WI38 (cell line): ENCODE results near the gene C15orf40.
A peak's percentile ranks its signal among the peaks of the same experiment; 100 is the strongest.

ENCODE experiments used
- H3K4me3 ChIP-seq: 2 replicates; pipeline ENCODE4 v1.5.1; 2011; ENCODE audit warnings: low read depth, mild to moderate bottlenecking, control low read depth, low read length
- CTCF ChIP-seq: IDR thresholded peaks from 2 replicates; pipeline ENCODE4 v1.5.1; 2012; ENCODE audit warnings: low read depth, mild to moderate bottlenecking, control low read depth, low read length

The C15orf40 gene

DNA sequence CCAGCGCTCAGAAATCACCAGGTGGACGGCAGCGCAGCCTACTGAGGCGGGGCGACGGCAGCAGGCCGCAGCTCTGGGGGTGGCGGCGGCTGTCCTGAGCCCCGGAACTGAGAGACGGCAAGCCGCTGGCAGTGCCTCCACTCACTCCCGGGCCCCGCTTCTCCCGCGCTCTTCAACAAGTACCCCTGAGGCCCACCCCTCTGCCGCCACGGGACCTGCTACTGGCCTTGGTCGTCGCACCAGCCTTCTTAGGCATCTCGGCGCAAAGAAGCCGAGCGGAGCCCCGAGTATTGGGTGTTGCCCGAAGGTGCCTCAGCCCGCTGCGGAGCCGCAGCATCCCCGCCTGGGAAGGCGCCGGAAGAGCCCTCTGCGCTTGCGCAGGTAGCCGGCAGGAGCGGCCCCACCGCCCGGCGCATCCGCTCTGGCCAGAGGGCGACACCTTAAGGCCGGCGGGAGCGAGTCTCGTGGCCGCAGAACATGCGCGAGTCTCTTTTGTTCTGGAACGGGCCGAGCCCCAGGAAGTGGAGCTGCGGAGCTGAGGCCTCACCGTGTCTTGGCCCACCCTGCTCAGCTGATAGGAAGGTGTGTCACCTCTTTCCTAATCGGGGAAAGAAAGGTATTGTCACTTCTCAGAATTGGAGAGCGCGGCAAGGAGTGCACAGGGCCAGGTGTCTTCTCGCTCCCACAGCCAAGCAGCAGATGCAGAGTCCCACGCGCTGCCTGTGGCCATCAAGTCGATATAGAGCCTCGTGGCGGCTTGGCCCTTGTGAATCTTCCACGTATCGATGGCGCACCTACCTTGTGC is at the start of gene C15orf40:
Gene C15orf40, minus strand, starts transcription at position 369 of the 805 bp plus-strand sequence. Its CDS starts 32 bp downstream, at position 337.
- TF ChIP-seq CTCF, result peak; percentile 45; the same call in 1 of the 2 replicates
- H3K4me3 ChIP-seq, result peak within 1 kb of the TSS; percentile 99

GRCh38 chr15:83057696-83058376 is 46.4 kb upstream of the C15orf40 start:
- H3K4me3 ChIP-seq, result no peak overlapping the region
- no peak for TF ChIP-seq CTCF

DNA sequence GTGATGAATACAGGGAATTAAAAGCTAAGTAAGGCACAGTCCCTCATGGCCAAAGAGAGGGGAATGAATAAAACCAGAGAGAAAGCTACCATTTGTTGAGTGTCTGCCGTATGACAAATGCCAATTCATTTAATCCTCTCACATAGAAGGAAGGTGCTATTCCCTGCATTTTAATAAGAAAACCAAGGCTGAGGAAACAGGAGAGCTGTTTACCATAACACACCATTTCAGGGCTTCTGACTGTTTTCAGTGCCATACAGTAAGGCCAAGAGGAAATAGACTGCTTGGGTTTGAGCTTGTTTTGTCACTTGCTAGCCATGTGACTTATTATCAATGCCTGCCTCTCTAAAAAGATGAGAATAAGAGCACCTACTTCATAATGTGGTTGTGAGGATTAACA is 45.6 kb upstream of the C15orf40 start:
- no peak for TF ChIP-seq CTCF
- H3K4me3 ChIP-seq, result no peak overlapping the region

DNA sequence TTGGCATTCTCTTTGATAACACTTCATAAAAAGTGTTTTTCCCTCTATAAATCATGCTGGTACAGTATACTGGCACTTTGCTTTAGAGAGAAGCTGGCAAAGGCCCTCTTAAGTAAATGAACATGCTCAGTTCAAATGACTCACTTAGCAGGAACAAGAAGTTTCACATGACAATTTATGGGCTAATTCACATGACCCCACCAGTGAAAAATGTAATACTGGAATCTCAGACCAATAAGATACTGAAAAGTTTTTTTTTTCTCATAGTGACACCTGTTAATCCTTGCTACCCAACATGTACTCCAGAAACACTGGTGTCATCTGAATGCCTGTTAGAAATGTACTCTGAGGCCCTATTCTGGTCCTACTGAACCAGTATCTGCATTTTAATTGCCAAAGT is 41.7 kb upstream of the C15orf40 start:
- no peak for TF ChIP-seq CTCF
- H3K4me3 ChIP-seq, result no peak overlapping the region

- TF ChIP-seq CTCF, result no peak
- H3K4me3 ChIP-seq, result no peak overlapping the region
Measured at GRCh38 chr15:83046558-83047127, 35.2 kb upstream of the C15orf40 start.

GRCh38 chr15:83044156-83044555 is 32.7 kb upstream of the C15orf40 start:
- no peak overlapping the region for H3K4me3 ChIP-seq
- no peak for TF ChIP-seq CTCF

DNA sequence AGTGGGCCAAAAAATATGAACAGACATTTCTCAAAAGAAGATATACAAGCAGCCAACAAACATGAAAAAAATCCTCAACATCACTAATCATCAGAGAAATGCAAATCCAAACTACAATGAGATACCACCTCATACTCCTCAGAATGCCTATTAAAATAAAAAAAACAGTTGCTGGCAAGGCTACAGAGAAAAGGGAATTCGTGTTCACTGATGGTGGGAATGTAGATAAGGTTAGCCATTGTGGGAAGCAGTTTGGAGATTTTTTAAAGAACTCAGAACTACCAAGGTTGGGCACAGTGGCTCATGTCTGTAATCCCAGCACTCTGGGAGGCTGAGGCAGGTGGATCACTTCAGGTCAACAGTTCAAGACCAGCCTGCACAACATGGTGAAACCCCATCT is 27.8 kb upstream of the C15orf40 start:
- H3K4me3 ChIP-seq, result no peak overlapping the region
- no peak for TF ChIP-seq CTCF
